OCI-LY1 (cell line): ENCODE results near the gene PEAK1.
"Not testable (repeated sequence)": the region's sequence is repeated elsewhere in the genome, so short reads cannot be mapped to it uniquely, and the experiment has no call there.

Experiments
- CTCF ChIP-seq: fragments of 200-600 bp; sonication (generic), shearing (Covaris generic); IDR thresholded peaks from 2 replicates; pipeline ENCODE4 v1.5.1; 2017; ENCODE audit warnings: mild to moderate bottlenecking, antibody characterized with exemption, low read length, moderate library complexity, mixed read lengths
- EZH2 ChIP-seq: fragments of 200-600 bp; sonication (generic), shearing (Covaris generic); IDR thresholded peaks from 2 replicates; pipeline ENCODE4 v1.8.0; 2017; ENCODE audit warnings: borderline replicate concordance, mixed run types, mild to moderate bottlenecking, antibody characterized with exemption, low read length, moderate library complexity, mixed read lengths

- TF ChIP-seq CTCF, EZH2: not testable (repeated sequence)
Observed at GRCh38 chr15:77176148-77176547, 243.8 kb downstream of the PEAK1 start.
